Panc1 (cell line): Measurements from ENCODE around the gene KIAA1671. TPM values are rescaled to one million over a fixed set of nuclear protein-coding genes. Genes with fewer than 3 reads are reported as not detected.

ENCODE experiments used
- ATAC-seq: fragments of 200-7000 bp; cut with Tn5 transposase; 2 replicates; pipeline ENCODE4 v1.9.1; 2020; ENCODE audit warnings: mild to moderate bottlenecking, moderate library complexity
- BruUV-seq: library from RNA; stranded (reverse); fragments of 400-500 nt; replicated peaks from 2 replicates; lab custom pipeline; 2021; lab: Mats Ljungman, UMichigan
- CTCF ChIA-PET: fragments of 300-600 bp; sonication (Branson Sonifier 250); formaldehyde crosslinking; loops from one replicate; lab custom pipeline; 2022; ENCODE audit warnings: antibody characterized with exemption; lab: Charles Lee
- POLR2A ChIA-PET: fragments of 300-600 bp; sonication (Branson Sonifier 250); formaldehyde crosslinking; loops from one replicate; lab custom pipeline; 2022; ENCODE audit warnings: antibody characterized with exemption; lab: Charles Lee
- DNase-seq: peaks from one replicate; pipeline ENCODE4 v3.0.0-alpha.2; 2010; ENCODE audit warnings: low read depth, low spot score
- H3K27ac ChIP-seq: 2 replicates; pipeline ENCODE4 v1.5.1; 2011; ENCODE audit warnings: mild to moderate bottlenecking, low read length, inconsistent platforms
- H3K27me3 ChIP-seq: fragments of 200-500 bp; sonication (Bioruptor generic); 2 replicates; pipeline ENCODE4 v1.6.0; 2014; ENCODE audit warnings: low read length, inconsistent platforms; ENCODE audit not compliant: control insufficient read depth, insufficient read depth
- H3K36me3 ChIP-seq: fragments of 200-500 bp; sonication (Bioruptor generic); 2 replicates; pipeline ENCODE4 v1.5.1; 2014; ENCODE audit warnings: inconsistent platforms, mild to moderate bottlenecking, low read length, moderate library complexity; ENCODE audit not compliant: control insufficient read depth, insufficient read depth
- H3K4me1 ChIP-seq: 2 replicates; pipeline ENCODE4 v1.5.1; 2011; ENCODE audit warnings: inconsistent platforms, mild to moderate bottlenecking, low read length, moderate library complexity; ENCODE audit not compliant: control insufficient read depth, insufficient read depth
- H3K4me3 ChIP-seq, 2 experiments: 2 replicates each; pipeline ENCODE4 v1.5.1; 2011 to 2012; ENCODE audit warnings: low read depth in 2 of 2, low read length in 2 of 2, mild to moderate bottlenecking in 2 of 2, inconsistent platforms in 1 of 2, moderate library complexity in 1 of 2
- H3K9me3 ChIP-seq: fragments of 200-500 bp; sonication (Bioruptor generic); 2 replicates; pipeline ENCODE4 v1.5.1; 2014; ENCODE audit warnings: low read depth, mild to moderate bottlenecking, inconsistent platforms, low read length, moderate library complexity; ENCODE audit not compliant: control insufficient read depth, insufficient read depth
- POLR2AphosphoS5 ChIP-seq: IDR thresholded peaks from 2 replicates; pipeline ENCODE4 v1.6.1; 2012; ENCODE audit warnings: mild to moderate bottlenecking, low read depth, low read length, moderate library complexity
- SIN3A ChIP-seq: IDR thresholded peaks from 2 replicates; pipeline ENCODE4 v1.6.1; 2012; ENCODE audit warnings: low read depth, mild to moderate bottlenecking, low read length, moderate library complexity, borderline replicate concordance; ENCODE audit not compliant: insufficient read depth
- TCF7L2 ChIP-seq: IDR thresholded peaks from 2 replicates; pipeline ENCODE4 v1.6.1; 2011; ENCODE audit warnings: mild to moderate bottlenecking, low read depth, low read length, inconsistent platforms
- in situ Hi-C: cut with HindIII; loops from 2 replicates; pipeline ENCODE4 v1.10.0; 2016; ENCODE audit warnings: low sequenced_read_pairs, low pct_unique_long_range_greater_than_20kb
- intact Hi-C: fragments of 100-400 bp; cut with micrococcal nuclease; formaldehyde crosslinking; loops from one replicate; pipeline ENCODE4 v1.10.0; 2022; ENCODE audit not compliant: unreplicated experiment
- total RNA-seq: library from RNA; stranded (reverse); gene quantifications from one replicate; pipeline ENCODE4 v1.2.1, GENCODE V29; 2021; ENCODE audit not compliant: unreplicated experiment
- TF ChIP-seq, protein P1 (sequence below): fragments of 450-650 bp; IDR thresholded peaks from 2 replicates; pipeline ENCODE4 v1.5.1; 2017; ENCODE audit warnings: mild to moderate bottlenecking
- TF ChIP-seq, protein P2 (sequence below), 2 experiments: IDR thresholded peaks; 2 replicates each; pipeline ENCODE4 v1.6.1; 2011 to 2012; ENCODE audit warnings: low read depth in 2 of 2, control low read depth in 1 of 2, low read length in 1 of 2, mild to moderate bottlenecking in 1 of 2, moderate library complexity in 1 of 2; ENCODE audit not compliant: insufficient read depth in 1 of 2

KIAA1671 gene
- total RNA-seq, 1 experiment from 2014 or later: 48.1 TPM

GRCh38 chr22:25192406-25192805 is 239.9 kb downstream of the KIAA1671 start:
- H3K9me3 ChIP-seq: no peaks in the 10 kb centered on the region
- ATAC-seq (no peak), DNase-seq (no peak)
- H3K36me3 ChIP-seq: no peaks in the 10 kb centered on the region; the same call in 1 of the 2 replicates
- no peak overlapping the region for H3K27ac ChIP-seq
- no TSS peak for BruUV-seq
- no peak overlapping the region for H3K4me3 ChIP-seq
- no peaks in the 10 kb centered on the region for H3K4me1 ChIP-seq
- no peak for TF ChIP-seq TCF7L2
- TF ChIP-seq POLR2AphosphoS5: no peak
- TF ChIP-seq, protein P1, sequence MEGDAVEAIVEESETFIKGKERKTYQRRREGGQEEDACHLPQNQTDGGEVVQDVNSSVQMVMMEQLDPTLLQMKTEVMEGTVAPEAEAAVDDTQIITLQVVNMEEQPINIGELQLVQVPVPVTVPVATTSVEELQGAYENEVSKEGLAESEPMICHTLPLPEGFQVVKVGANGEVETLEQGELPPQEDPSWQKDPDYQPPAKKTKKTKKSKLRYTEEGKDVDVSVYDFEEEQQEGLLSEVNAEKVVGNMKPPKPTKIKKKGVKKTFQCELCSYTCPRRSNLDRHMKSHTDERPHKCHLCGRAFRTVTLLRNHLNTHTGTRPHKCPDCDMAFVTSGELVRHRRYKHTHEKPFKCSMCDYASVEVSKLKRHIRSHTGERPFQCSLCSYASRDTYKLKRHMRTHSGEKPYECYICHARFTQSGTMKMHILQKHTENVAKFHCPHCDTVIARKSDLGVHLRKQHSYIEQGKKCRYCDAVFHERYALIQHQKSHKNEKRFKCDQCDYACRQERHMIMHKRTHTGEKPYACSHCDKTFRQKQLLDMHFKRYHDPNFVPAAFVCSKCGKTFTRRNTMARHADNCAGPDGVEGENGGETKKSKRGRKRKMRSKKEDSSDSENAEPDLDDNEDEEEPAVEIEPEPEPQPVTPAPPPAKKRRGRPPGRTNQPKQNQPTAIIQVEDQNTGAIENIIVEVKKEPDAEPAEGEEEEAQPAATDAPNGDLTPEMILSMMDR: no peak
- no peak for TF ChIP-seq SIN3A
- TF ChIP-seq, protein P2, sequence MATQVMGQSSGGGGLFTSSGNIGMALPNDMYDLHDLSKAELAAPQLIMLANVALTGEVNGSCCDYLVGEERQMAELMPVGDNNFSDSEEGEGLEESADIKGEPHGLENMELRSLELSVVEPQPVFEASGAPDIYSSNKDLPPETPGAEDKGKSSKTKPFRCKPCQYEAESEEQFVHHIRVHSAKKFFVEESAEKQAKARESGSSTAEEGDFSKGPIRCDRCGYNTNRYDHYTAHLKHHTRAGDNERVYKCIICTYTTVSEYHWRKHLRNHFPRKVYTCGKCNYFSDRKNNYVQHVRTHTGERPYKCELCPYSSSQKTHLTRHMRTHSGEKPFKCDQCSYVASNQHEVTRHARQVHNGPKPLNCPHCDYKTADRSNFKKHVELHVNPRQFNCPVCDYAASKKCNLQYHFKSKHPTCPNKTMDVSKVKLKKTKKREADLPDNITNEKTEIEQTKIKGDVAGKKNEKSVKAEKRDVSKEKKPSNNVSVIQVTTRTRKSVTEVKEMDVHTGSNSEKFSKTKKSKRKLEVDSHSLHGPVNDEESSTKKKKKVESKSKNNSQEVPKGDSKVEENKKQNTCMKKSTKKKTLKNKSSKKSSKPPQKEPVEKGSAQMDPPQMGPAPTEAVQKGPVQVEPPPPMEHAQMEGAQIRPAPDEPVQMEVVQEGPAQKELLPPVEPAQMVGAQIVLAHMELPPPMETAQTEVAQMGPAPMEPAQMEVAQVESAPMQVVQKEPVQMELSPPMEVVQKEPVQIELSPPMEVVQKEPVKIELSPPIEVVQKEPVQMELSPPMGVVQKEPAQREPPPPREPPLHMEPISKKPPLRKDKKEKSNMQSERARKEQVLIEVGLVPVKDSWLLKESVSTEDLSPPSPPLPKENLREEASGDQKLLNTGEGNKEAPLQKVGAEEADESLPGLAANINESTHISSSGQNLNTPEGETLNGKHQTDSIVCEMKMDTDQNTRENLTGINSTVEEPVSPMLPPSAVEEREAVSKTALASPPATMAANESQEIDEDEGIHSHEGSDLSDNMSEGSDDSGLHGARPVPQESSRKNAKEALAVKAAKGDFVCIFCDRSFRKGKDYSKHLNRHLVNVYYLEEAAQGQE (IDR thresholded peaks at IDR 0.05; ENCODE audit: insufficient read depth in 1 of 2, low read depth in 2 of 2, low read length in 1 of 2): no peak
- no peaks in the 10 kb centered on the region for H3K27me3 ChIP-seq
- ChIA-PET POLR2A (no interaction called here), CTCF (no interaction called here)
- in situ Hi-C loops (no loop called here), intact Hi-C loops (no loop called here)

DNA sequence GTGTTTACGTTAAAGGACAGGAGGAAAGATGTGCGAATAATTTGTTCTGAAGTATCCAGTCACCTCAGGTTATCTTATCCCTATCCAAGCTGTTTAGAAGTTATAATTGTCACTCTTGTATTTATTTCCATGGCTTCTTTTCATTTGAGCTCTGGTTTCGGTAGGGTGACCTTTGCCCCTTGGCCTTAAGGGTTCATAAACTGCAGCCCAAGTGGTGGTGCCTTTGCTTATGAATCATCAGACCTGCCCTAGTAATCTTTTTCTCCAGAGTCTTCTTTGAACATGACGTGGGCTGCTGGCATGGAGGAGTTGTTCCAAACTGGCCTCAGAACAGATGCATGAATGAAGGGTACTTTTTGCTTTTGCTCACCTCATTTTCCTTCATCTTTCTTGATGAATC is 240.6 kb downstream of the KIAA1671 start:
- intact Hi-C loops: no loop called here

More for the DNA sequence above, 240.6 kb downstream of the KIAA1671 start:
- no peaks in the 10 kb centered on the region for H3K4me1 ChIP-seq
- TF ChIP-seq, protein P1: no peak
- TF ChIP-seq POLR2AphosphoS5 (no peak), TCF7L2 (no peak), SIN3A (no peak)
- TF ChIP-seq, protein P2 (IDR thresholded peaks at IDR 0.05; ENCODE audit: insufficient read depth in 1 of 2, low read depth in 2 of 2, low read length in 1 of 2): no peak
- no peak overlapping the region for H3K27ac ChIP-seq
- H3K36me3 ChIP-seq: no peaks in the 10 kb centered on the region; the same call in 1 of the 2 replicates
- POLR2A ChIA-PET: no interaction called here
- in situ Hi-C loops: no loop called here
- H3K4me3 ChIP-seq: no peak overlapping the region
- TSS peak; percentile 48 for BruUV-seq
- ATAC-seq (no peak), DNase-seq (no peak)
- H3K9me3 ChIP-seq: no peaks in the 10 kb centered on the region
- CTCF ChIA-PET: no interaction called here
- H3K27me3 ChIP-seq: no peaks in the 10 kb centered on the region
